AG04450 (cell line): ENCODE data around the gene NLN. TPM values are rescaled to one million over a fixed set of nuclear protein-coding genes. Genes with fewer than 3 reads are reported as not detected.
"Not testable (repeated sequence)": the region's sequence is repeated elsewhere in the genome, so short reads cannot be mapped to it uniquely, and the experiment has no call there.

ENCODE experiments used
- CTCF ChIA-PET: fragments of 300-600, 350-600 bp; formaldehyde crosslinking; extraction: SDS; loops from one replicate; lab custom pipeline; 2022; ENCODE audit warnings: antibody characterized with exemption, inconsistent platforms; lab: Charles Lee
- POLR2A ChIA-PET: fragments of 350-600 bp; formaldehyde crosslinking; extraction: SDS; loops from one replicate; lab custom pipeline; 2021; ENCODE audit warnings: antibody characterized with exemption, inconsistent platforms; lab: Yijun Ruan, JAX
- DNase-seq: peaks from one replicate; pipeline ENCODE4 v3.0.0-alpha.2; 2011; ENCODE audit warnings: low read depth, low spot score
- H3K27ac ChIP-seq: one replicate; pipeline ENCODE4 v1.5.1; 2012; ENCODE audit warnings: low read depth, low read length, control low read depth
- H3K27me3 ChIP-seq: one replicate; pipeline ENCODE4 v1.6.0; 2012; ENCODE audit warnings: low read length; ENCODE audit not compliant: control insufficient read depth, insufficient read depth
- H3K4me3 ChIP-seq: 2 replicates; pipeline ENCODE4 v1.5.1; 2011; ENCODE audit warnings: mild to moderate bottlenecking, low read depth, low read length, control low read depth
- H3K9me3 ChIP-seq: 2 replicates; pipeline ENCODE4 v1.5.1; 2012; ENCODE audit warnings: low read length; ENCODE audit not compliant: control insufficient read depth, insufficient read depth
- CTCF ChIP-seq: IDR thresholded peaks from 2 replicates; pipeline ENCODE4 v1.5.1; 2011; ENCODE audit warnings: low read depth, low read length, control low read depth, inconsistent platforms
- polyA plus RNA-seq: library from polyadenylated mRNA; depleted of rRNA; stranded (reverse); fragments of >200 nt; gene quantifications from 2 replicates; pipeline ENCODE4 v1.2.3, GENCODE V29; 2011

Gene NLN
- polyA plus RNA-seq, 1 experiment = 28.8 TPM

- Histone ChIP-seq H3K27ac (peak overlapping the region; percentile 42), H3K4me3 (no peak overlapping the region), H3K27me3 (no peaks in the 10 kb centered on the region), H3K9me3 (peaks cover 7% of the 10 kb centered on the region; the same call in 1 of the 2 replicates)
- TF ChIP-seq CTCF = no peak
- peak; percentile 80 for DNase-seq
- POLR2A ChIA-PET = interaction anchor here (0.5 kb wide), 1 partner anchor 160 kb away, joined by 6 read pairs; no protein-coding TSS in a partner anchor
- CTCF ChIA-PET = interaction anchor here (1.1 to 1.4 kb wide), 2 partner anchors 11 to 24 kb away, joined by 3 read pairs; no protein-coding TSS in a partner anchor
Measured at GRCh38 chr5:65769539-65769938, 47.5 kb downstream of the NLN start.

- ChIA-PET CTCF (no interaction called here), POLR2A (interaction anchor here (0.6 kb wide), 1 partner anchor 90 kb away, joined by 5 read pairs; no protein-coding TSS in a partner anchor)
- Histone ChIP-seq H3K4me3 (no peak overlapping the region), H3K27me3 (no peaks in the 10 kb centered on the region), H3K9me3 (peaks cover 7% of the 10 kb centered on the region; the same call in 1 of the 2 replicates), H3K27ac (no peak overlapping the region)
- DNase-seq = no peak
- no peak for TF ChIP-seq CTCF
Measured at GRCh38 chr5:65771266-65771665, 49.3 kb downstream of the NLN start.

- not testable (repeated sequence) for H3K9me3 ChIP-seq, H3K27me3 ChIP-seq, H3K27ac ChIP-seq, H3K4me3 ChIP-seq, DNase-seq
- POLR2A ChIA-PET = interaction anchor here (0.6 kb wide), 1 partner anchor 271 kb away, joined by 3 read pairs; no protein-coding TSS in a partner anchor
- CTCF ChIA-PET = interaction anchor here (0.7 kb wide), 1 partner anchor 346 kb away, joined by 6 read pairs; no protein-coding TSS in a partner anchor
Measured at GRCh38 chr5:65772963-65773362, 51.0 kb downstream of the NLN start.

- Histone ChIP-seq H3K27ac (no peak overlapping the region), H3K27me3 (no peaks in the 10 kb centered on the region), H3K4me3 (no peak overlapping the region), H3K9me3 (no peaks in the 10 kb centered on the region)
- ChIA-PET CTCF (interaction anchor here (0.6 to 0.7 kb wide), 2 partner anchors 11 to 12 kb away, joined by 3 to 4 read pairs; no protein-coding TSS in a partner anchor), POLR2A (interaction anchor here (1.0 kb wide), 1 partner anchor 25 kb away, joined by 3 read pairs; no protein-coding TSS in a partner anchor)
- TF ChIP-seq CTCF = no peak
- peak; percentile 63 for DNase-seq
Measured at GRCh38 chr5:65774346-65774745, 52.3 kb downstream of the NLN start.

GRCh38 chr5:65775476-65775875 is 53.5 kb downstream of the NLN start:
- ChIA-PET POLR2A (no interaction called here), CTCF (no interaction called here)
- Histone ChIP-seq H3K9me3 (no peaks in the 10 kb centered on the region), H3K27ac (no peak overlapping the region), H3K27me3 (no peaks in the 10 kb centered on the region), H3K4me3 (no peak overlapping the region)
- no peak for TF ChIP-seq CTCF
- no peak for DNase-seq
